PC-9 (cell line): ENCODE data around the gene CASTOR2. TPM values are rescaled to one million over a fixed set of nuclear protein-coding genes. Genes with fewer than 3 reads are reported as not detected.

ENCODE experiments used
- BruUV-seq: library from RNA; stranded (reverse); fragments of 400-500 nt; replicated peaks from 2 replicates; lab custom pipeline; 2021; lab: Mats Ljungman, UMichigan
- CTCF ChIA-PET: fragments of 300-600 bp; sonication (Branson Sonifier 250); formaldehyde crosslinking; loops from one replicate; lab custom pipeline; 2022; ENCODE audit warnings: antibody characterized with exemption; lab: Charles Lee
- POLR2A ChIA-PET: fragments of 300-600 bp; sonication (Branson Sonifier 250); formaldehyde crosslinking; loops from one replicate; lab custom pipeline; 2022; ENCODE audit warnings: antibody characterized with exemption; ENCODE audit not compliant: unreplicated experiment; lab: Charles Lee
- DNase-seq, 2 experiments: peaks; one replicate each; pipeline versions ENCODE4 v3.0.0 to v3.0.0-alpha.2; 2015 to 2022; ENCODE audit warnings: mixed read lengths in 1 of 2
- H2AFZ ChIP-seq: fragments of 200-600 bp; sonication (generic); 2 replicates; pipeline ENCODE4 v1.8.1; 2017; ENCODE audit warnings: antibody characterized with exemption
- H3F3A ChIP-seq: fragments of 200-600 bp; sonication (generic); 2 replicates; pipeline ENCODE4 v1.8.1; 2017; ENCODE audit warnings: antibody characterized with exemption, mild to moderate bottlenecking, low read depth; ENCODE audit not compliant: insufficient read depth
- H3K27ac ChIP-seq: fragments of 200-600 bp; sonication (generic); 2 replicates; pipeline ENCODE4 v1.6.1; 2016; ENCODE audit warnings: mixed run types
- H3K27me3 ChIP-seq: fragments of 200-600 bp; sonication (generic); 2 replicates; pipeline ENCODE4 v1.6.1; 2016; ENCODE audit warnings: low read depth, mixed run types; ENCODE audit not compliant: insufficient read depth
- H3K36me3 ChIP-seq: fragments of 200-600 bp; sonication (generic); 2 replicates; pipeline ENCODE4 v1.6.1; 2016; ENCODE audit warnings: low read depth, mixed run types
- H3K4me1 ChIP-seq: fragments of 200-600 bp; sonication (generic); replicated peaks from 2 replicates; pipeline ENCODE4 v1.6.1; 2016; ENCODE audit warnings: mixed run types; ENCODE audit not compliant: insufficient read depth
- H3K4me2 ChIP-seq: fragments of 200-600 bp; sonication (generic); 2 replicates; pipeline ENCODE4 v1.6.1; 2017; ENCODE audit warnings: mixed run types
- H3K4me3 ChIP-seq: fragments of 200-600 bp; sonication (generic); 2 replicates; pipeline ENCODE4 v1.6.1; 2016; ENCODE audit warnings: mixed run types
- H3K79me2 ChIP-seq: fragments of 200-600 bp; sonication (generic); 2 replicates; pipeline ENCODE4 v1.6.1; 2017; ENCODE audit warnings: low read depth, mixed run types
- H3K9me2 ChIP-seq: fragments of 200-600 bp; sonication (generic); 2 replicates; pipeline ENCODE4 v1.8.1; 2017; ENCODE audit warnings: mild to moderate bottlenecking; ENCODE audit not compliant: insufficient read depth
- H3K9me3 ChIP-seq: fragments of 200-600 bp; sonication (generic); 2 replicates; pipeline ENCODE4 v1.8.1; 2016; ENCODE audit warnings: low read depth; ENCODE audit not compliant: insufficient read depth
- H4K20me1 ChIP-seq: fragments of 200-600 bp; sonication (generic); 2 replicates; pipeline ENCODE4 v1.8.1; 2017; ENCODE audit not compliant: insufficient read depth
- CTCF ChIP-seq: fragments of 200-600 bp; sonication (generic); conservative IDR thresholded peaks from 2 replicates; pipeline ENCODE4 v1.6.1; 2017; ENCODE audit warnings: mixed run types, antibody characterized with exemption, mild to moderate bottlenecking, moderate library complexity
- EZH2 ChIP-seq: fragments of 200-600 bp; sonication (generic); IDR thresholded peaks from 2 replicates; pipeline ENCODE4 v1.8.0; 2017; ENCODE audit warnings: antibody characterized with exemption, low read depth
- intact Hi-C: fragments of 100-400 bp; cut with micrococcal nuclease; formaldehyde crosslinking; loops from one replicate; pipeline ENCODE4 v1.10.0; 2022; ENCODE audit not compliant: unreplicated experiment
- total RNA-seq: library from RNA; stranded (reverse); gene quantifications from 2 replicates; pipeline ENCODE4 v1.2.3, GENCODE V29; 2021

The CASTOR2 gene
- total RNA-seq, 1 experiment from 2014 or later: 49.1 TPM

DNA sequence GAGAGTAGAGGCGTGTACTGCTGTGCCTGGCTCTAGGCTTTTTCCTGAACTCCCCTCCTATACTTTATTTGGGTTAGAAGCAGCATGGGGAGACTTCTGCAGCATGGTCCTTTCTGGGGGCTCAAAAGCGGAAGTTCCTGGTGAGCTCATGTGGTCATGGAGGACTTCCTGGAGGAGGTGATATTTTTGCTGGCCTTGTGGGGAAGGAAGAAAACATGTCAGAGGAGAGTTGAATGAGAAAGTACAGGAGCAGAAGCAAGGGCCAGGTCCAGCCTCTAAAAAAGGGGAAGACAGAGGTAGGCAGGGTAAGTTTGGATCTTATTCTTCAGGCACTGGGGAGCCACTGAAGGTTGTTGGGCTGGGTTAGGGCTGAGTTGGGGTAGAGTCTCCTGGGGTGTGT, 45.5 kb downstream of the CASTOR2 start:
- TF ChIP-seq CTCF (no peak), EZH2 (no peak)
- Histone ChIP-seq H3F3A (no peaks in the 10 kb centered on the region), H3K79me2 (no peaks in the 10 kb centered on the region), H3K27me3 (no peaks in the 10 kb centered on the region), H4K20me1 (no peaks in the 10 kb centered on the region), H2AFZ (no peak overlapping the region), H3K4me2 (no peak overlapping the region), H3K9me2 (no peaks in the 10 kb centered on the region), H3K4me1 (no peaks in the 10 kb centered on the region), H3K36me3 (no peaks in the 10 kb centered on the region), H3K9me3 (no peaks in the 10 kb centered on the region), H3K4me3 (no peak overlapping the region), H3K27ac (no peak overlapping the region)
- no TSS peak for BruUV-seq
- CTCF ChIA-PET: no interaction called here
- POLR2A ChIA-PET: no interaction called here
- DNase-seq: no peak
- intact Hi-C loops: no loop called here

GRCh38 chr7:75017832-75018231, 53.3 kb downstream of the CASTOR2 start:
- H3K36me3 ChIP-seq: no peaks in the 10 kb centered on the region
- intact Hi-C loops: no loop called here
- ChIA-PET POLR2A (no interaction called here), CTCF (no interaction called here)
- no peak overlapping the region for H2AFZ ChIP-seq
- no TSS peak for BruUV-seq
- no peak overlapping the region for H3K4me2 ChIP-seq
- H3K9me3 ChIP-seq: no peaks in the 10 kb centered on the region
- DNase-seq: no peak
- TF ChIP-seq CTCF (no peak), EZH2 (no peak)
- no peaks in the 10 kb centered on the region for H4K20me1 ChIP-seq
- no peaks in the 10 kb centered on the region for H3K4me1 ChIP-seq
- no peaks in the 10 kb centered on the region for H3F3A ChIP-seq
- no peaks in the 10 kb centered on the region for H3K9me2 ChIP-seq
- H3K27ac ChIP-seq: no peak overlapping the region
- H3K4me3 ChIP-seq: no peak overlapping the region
- no peaks in the 10 kb centered on the region for H3K79me2 ChIP-seq
- no peaks in the 10 kb centered on the region for H3K27me3 ChIP-seq

DNA sequence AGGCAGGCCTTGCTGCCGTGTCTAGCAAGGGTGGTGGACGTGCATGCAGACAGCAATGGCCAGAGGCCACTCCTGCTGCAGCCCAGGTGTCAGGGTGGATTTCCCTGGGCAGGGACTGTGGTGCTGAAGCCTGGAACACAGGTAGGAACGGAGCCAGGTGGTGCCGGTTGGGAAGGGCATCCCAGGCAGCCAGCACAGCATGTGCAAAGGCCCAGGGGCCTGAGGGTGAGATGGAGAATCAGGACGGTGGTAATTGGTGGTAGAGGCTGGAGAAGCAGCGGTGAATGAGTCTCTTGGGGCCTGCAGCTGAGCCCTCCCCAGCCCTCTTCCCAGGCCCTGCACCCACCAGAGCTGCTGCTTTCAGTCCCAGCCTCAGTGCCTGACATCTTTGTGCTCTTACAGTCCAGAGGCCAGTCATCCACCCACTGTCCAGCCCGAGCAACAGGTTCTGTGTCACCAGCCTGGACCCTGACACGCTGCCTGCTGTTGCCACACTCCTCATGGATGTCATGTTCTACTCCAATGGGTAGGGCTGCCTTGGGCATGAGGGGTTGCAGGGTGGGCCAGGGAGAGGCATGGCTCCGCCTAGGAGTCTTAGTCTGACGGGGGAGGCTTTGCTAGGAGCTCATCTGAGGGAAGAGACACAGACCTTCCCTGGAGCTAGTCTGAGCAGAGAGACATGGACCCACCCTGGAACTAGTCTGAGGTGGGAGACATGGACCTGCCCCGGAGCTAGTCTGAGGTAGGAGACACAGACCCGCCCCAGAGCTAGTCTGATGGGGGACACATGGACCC, 54.3 kb downstream of the CASTOR2 start:
- H3K4me3 ChIP-seq: no peak overlapping the region
- no TSS peak for BruUV-seq
- H3K36me3 ChIP-seq: no peaks in the 10 kb centered on the region
- H3K9me2 ChIP-seq: no peaks in the 10 kb centered on the region
- no peak overlapping the region for H2AFZ ChIP-seq
- H3K9me3 ChIP-seq: no peaks in the 10 kb centered on the region
- no peak overlapping the region for H3K4me2 ChIP-seq
- no peak overlapping the region for H3K27ac ChIP-seq
- H3K27me3 ChIP-seq: no peaks in the 10 kb centered on the region
- no peaks in the 10 kb centered on the region for H3K79me2 ChIP-seq
- CTCF ChIA-PET: no interaction called here
- no peaks in the 10 kb centered on the region for H3K4me1 ChIP-seq
- POLR2A ChIA-PET: no interaction called here
- intact Hi-C loops: no loop called here
- no peaks in the 10 kb centered on the region for H4K20me1 ChIP-seq
- no peak for DNase-seq
- no peaks in the 10 kb centered on the region for H3F3A ChIP-seq
- no peak for TF ChIP-seq EZH2

GRCh38 chr7:75019800-75020199, 55.3 kb downstream of the CASTOR2 start:
- BruUV-seq: no TSS peak
- H2AFZ ChIP-seq: no peak overlapping the region
- POLR2A ChIA-PET: no interaction called here
- no peaks in the 10 kb centered on the region for H3K36me3 ChIP-seq
- no peak for DNase-seq
- no peaks in the 10 kb centered on the region for H3K79me2 ChIP-seq
- intact Hi-C loops: no loop called here
- no peaks in the 10 kb centered on the region for H3K27me3 ChIP-seq
- no peak overlapping the region for H3K4me2 ChIP-seq
- CTCF ChIA-PET: no interaction called here
- H3F3A ChIP-seq: no peaks in the 10 kb centered on the region
- no peaks in the 10 kb centered on the region for H3K4me1 ChIP-seq
- no peak overlapping the region for H3K27ac ChIP-seq
- no peaks in the 10 kb centered on the region for H4K20me1 ChIP-seq
- no peaks in the 10 kb centered on the region for H3K9me2 ChIP-seq
- TF ChIP-seq CTCF: no peak
- TF ChIP-seq EZH2: no peak
- no peaks in the 10 kb centered on the region for H3K9me3 ChIP-seq
- H3K4me3 ChIP-seq: no peak overlapping the region
